ENCODE results near the gene PHF13. TPM values are rescaled to one million over a fixed set of nuclear protein-coding genes. Genes with fewer than 3 reads are reported as not detected.
"Not testable (repeated sequence)": the region's sequence is repeated elsewhere in the genome, so short reads cannot be mapped to it uniquely, and the experiment has no call there.

Gene PHF13
- total RNA-seq, 2 donors from 2014 or later: 14.8 to 23.7 TPM

GRCh38 chr1:6645018-6645417 lies 31.5 kb downstream of the PHF13 start:
- Mint-ChIP-seq H3K27ac (no peak overlapping the region), H3K4me3 (no peak overlapping the region), H3K27me3 (no peaks in the 10 kb centered on the region), H3K9me3 (no peaks in the 10 kb centered on the region), H3K4me1 (no peaks in the 10 kb centered on the region), H3K36me3 (ENCODE audit: low read depth) (peaks cover 48% of the 10 kb centered on the region)
- ATAC-seq (replicated peaks): no peak

- H3K27me3 Mint-ChIP-seq: no peaks in the 10 kb centered on the region
- peaks cover 41% of the 10 kb centered on the region for H3K36me3 Mint-ChIP-seq (ENCODE audit: low read depth)
- H3K27ac Mint-ChIP-seq: no peak overlapping the region
- no peaks in the 10 kb centered on the region for H3K4me1 Mint-ChIP-seq
- H3K9me3 Mint-ChIP-seq: no peaks in the 10 kb centered on the region
- H3K4me3 Mint-ChIP-seq: no peak overlapping the region
- ATAC-seq (replicated peaks): peak; percentile 46
Measured at GRCh38 chr1:6646499-6647148, 33.1 kb downstream of the PHF13 start.

GRCh38 chr1:6648556-6648955 lies 35.0 kb downstream of the PHF13 start:
- H3K27me3 Mint-ChIP-seq: no peaks in the 10 kb centered on the region
- no peak overlapping the region for H3K4me3 Mint-ChIP-seq
- no peak overlapping the region for H3K27ac Mint-ChIP-seq
- peaks cover 41% of the 10 kb centered on the region for H3K36me3 Mint-ChIP-seq (ENCODE audit: low read depth)
- no peaks in the 10 kb centered on the region for H3K9me3 Mint-ChIP-seq
- H3K4me1 Mint-ChIP-seq: no peaks in the 10 kb centered on the region
- no peak for ATAC-seq (replicated peaks)

DNA sequence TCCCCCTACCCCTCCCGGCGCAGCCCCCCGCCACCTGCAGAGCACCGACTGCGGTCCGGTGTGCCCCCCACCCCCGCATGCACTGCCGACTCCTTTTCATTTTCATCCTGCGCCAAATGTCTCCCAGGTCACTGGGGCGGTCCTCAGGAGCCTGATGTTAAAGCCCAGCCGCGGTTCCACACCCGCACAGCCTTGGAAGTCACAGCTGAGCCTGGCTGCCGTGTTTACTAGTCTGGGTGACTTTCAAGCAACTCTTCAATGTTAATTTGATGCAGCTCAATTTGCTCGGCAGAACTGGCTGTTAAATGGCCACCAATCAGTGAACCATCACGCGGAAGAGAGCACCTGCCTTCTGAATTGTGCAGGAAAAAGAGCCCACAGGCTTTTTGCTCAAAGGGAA lies 38.4 kb downstream of the PHF13 start:
- no peak for ATAC-seq (replicated peaks)
- Mint-ChIP-seq H3K4me3 (no peak overlapping the region), H3K36me3 (ENCODE audit: low read depth) (peaks cover 44% of the 10 kb centered on the region), H3K27ac (no peak overlapping the region), H3K27me3 (no peaks in the 10 kb centered on the region), H3K4me1 (no peaks in the 10 kb centered on the region), H3K9me3 (no peaks in the 10 kb centered on the region)

DNA sequence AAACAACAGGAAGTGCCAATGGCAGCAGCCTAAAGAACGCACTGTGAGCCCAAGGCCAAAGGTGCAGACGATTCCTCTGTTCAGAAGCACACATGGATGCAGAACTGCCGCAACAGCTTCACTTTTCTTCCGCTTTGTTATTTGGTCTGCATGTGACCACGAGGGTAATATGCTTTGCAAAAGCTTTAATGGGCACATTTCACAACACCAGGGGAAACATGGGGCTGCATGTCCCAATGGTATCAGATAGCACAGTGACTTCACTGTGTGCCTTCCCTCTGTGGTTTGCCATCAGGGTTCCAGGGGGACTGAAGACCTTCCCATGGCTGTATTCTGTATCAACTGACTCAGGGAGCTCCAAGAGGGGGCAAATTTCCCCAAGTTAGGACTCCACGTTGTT lies 39.5 kb downstream of the PHF13 start:
- no peaks in the 10 kb centered on the region for H3K4me1 Mint-ChIP-seq
- no peaks in the 10 kb centered on the region for H3K27me3 Mint-ChIP-seq
- no peak for ATAC-seq (replicated peaks)
- no peak overlapping the region for H3K4me3 Mint-ChIP-seq
- H3K27ac Mint-ChIP-seq: no peak overlapping the region
- no peaks in the 10 kb centered on the region for H3K9me3 Mint-ChIP-seq
- peaks cover 47% of the 10 kb centered on the region for H3K36me3 Mint-ChIP-seq (ENCODE audit: low read depth)

DNA sequence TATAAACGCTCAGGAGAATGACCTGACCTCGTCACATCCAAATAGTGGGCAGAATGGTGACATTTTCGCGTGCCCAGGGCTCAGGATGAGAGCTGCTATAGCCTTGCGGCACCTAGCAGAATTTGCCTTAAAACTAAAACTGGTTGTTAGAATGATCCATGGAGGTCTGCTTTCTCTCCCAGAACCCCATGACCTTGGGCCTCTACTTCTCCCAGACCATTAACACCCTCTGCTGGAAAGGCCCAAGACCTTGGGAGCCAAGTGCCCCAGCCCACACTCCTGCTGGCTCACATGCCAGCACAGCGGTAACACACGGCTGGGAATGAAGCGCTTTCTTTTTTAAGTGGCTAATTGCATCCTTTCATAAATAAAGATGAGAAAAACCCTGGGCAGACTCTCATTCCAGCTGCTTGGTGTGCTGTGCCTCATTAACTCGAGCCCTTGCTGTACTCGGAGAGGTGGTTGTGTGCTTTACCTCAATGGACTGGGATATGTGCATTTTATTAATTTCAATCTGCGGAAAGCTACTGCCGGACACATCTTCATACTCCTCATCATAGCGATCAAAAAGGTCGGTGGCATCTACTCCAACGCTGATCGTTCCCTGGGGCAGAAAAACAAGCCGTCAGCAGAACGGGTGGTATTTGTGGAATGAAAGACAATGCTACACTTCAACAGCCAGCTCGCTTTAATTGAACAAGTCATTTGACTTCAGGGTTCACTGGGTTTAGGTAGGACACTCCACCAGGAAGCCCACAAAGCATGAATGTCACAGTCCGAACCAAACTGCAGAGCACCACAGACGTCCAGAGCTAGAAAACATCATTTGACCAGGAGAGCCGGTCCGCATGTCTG lies 40.1 kb downstream of the PHF13 start:
- no peak for ATAC-seq (replicated peaks)
- Mint-ChIP-seq H3K36me3 (ENCODE audit: low read depth) (peaks cover 52% of the 10 kb centered on the region), H3K4me3 (no peak overlapping the region), H3K4me1 (no peaks in the 10 kb centered on the region), H3K27ac (no peak overlapping the region), H3K9me3 (no peaks in the 10 kb centered on the region), H3K27me3 (no peaks in the 10 kb centered on the region)

- Mint-ChIP-seq H3K4me1 (peaks cover 4% of the 10 kb centered on the region), H3K9me3 (no peaks in the 10 kb centered on the region), H3K27me3 (no peaks in the 10 kb centered on the region), H3K4me3 (no peak overlapping the region), H3K27ac (no peak overlapping the region), H3K36me3 (ENCODE audit: low read depth) (peaks cover 39% of the 10 kb centered on the region)
- no peak for ATAC-seq (replicated peaks)
Measured at GRCh38 chr1:6657138-6657537, 43.6 kb downstream of the PHF13 start.

DNA sequence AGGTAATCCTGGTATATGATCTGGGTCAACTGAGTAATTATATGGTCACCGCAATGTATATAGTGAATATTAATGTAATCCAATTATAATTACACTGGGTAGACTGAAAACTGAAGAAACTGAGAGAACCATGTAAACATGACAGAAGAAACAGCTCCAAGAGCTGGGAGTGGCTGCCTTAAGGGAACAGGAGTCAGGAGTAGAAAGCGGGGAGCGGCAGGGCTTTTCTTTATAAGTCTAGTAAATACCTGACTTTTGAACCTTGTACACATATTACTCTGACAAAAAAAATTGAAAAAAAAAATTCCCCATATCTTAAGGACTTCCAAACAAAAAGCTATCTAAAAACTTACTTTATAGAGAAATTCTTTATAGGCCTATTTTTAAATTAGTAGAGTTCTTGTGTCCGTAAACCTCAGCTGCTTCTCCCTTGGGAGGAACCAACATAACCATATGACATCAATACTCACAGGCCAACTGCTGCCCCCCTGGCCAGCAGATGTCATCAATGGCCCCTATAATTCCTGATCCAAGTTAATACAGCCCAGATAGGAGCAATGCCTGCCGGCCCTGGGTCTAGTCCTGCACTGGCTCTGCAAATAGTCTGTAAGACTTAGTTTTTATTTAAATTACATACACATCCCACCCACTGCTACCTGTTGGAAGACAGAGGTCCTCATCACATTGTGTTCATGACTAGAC lies 45.0 kb downstream of the PHF13 start:
- no peak for ATAC-seq (replicated peaks)
- H3K27ac Mint-ChIP-seq: peak overlapping the region; percentile 9

DNA sequence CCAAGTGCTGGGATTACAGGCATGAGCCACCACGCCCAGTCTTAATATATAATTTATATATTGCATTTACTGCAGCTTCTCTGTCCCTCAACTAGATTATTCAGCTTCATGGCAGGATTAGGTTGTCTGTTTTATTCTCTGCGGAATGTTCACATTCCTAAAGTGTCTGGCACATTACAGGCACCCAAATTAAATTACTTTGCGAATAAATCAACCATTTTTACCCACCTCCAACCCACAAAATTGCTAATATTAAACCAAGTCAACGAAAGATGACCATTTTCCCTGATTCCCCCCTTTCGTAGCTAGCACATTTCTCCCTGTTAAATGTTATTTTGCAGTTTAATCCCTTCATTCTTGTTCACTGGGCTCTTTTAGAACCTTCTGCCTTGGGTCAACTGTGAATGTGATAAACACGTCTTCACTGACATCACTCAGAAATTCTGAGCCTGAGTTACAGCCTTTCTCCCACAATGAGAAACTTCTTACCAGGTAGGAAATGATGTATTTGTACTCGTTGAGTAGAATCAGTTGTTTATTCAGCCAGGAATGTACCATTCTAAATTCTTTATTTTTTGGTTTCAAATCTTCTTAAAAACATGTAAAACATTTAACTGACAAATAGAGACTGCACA lies 47.0 kb downstream of the PHF13 start:
- no peak overlapping the region for H3K4me3 Mint-ChIP-seq
- peaks cover 30% of the 10 kb centered on the region for H3K36me3 Mint-ChIP-seq (ENCODE audit: low read depth)
- ATAC-seq (replicated peaks): no peak
- H3K9me3 Mint-ChIP-seq: no peaks in the 10 kb centered on the region
- no peak overlapping the region for H3K27ac Mint-ChIP-seq
- H3K27me3 Mint-ChIP-seq: no peaks in the 10 kb centered on the region
- peaks cover 4% of the 10 kb centered on the region for H3K4me1 Mint-ChIP-seq

More for the DNA sequence above, 45.0 kb downstream of the PHF13 start:
- Mint-ChIP-seq H3K4me3 (no peak overlapping the region), H3K9me3 (no peaks in the 10 kb centered on the region), H3K36me3 (ENCODE audit: low read depth) (peaks cover 33% of the 10 kb centered on the region), H3K27me3 (no peaks in the 10 kb centered on the region), H3K4me1 (peaks cover 4% of the 10 kb centered on the region)

GRCh38 chr1:6662468-6662867 lies 48.9 kb downstream of the PHF13 start:
- not testable (repeated sequence) for ATAC-seq (replicated peaks); H3K27me3 Mint-ChIP-seq; H3K27ac Mint-ChIP-seq; H3K4me1 Mint-ChIP-seq; H3K9me3 Mint-ChIP-seq; H3K4me3 Mint-ChIP-seq
- H3K36me3 Mint-ChIP-seq (ENCODE audit: low read depth): peaks cover 48% of the 10 kb centered on the region

DNA sequence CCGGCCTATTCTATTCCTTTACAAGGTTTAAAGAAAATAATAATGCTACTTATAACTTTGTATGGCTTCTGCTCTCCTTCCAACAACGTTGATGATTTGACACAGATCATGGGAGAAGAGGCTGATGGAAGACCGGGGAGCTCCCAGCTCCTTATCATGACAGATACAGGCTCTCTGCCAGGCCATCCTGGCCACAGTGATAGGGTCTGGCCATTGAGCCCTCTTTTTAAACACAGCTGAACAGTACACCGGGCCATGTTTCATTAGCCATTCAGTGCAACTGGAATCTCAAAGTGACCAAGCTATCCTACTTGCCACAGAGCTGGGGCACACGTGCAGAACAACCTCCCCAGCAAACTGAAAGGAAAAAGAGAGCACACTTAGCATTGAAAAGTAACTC lies 53.2 kb downstream of the PHF13 start:
- no peaks in the 10 kb centered on the region for H3K27me3 Mint-ChIP-seq
- H3K4me3 Mint-ChIP-seq: no peak overlapping the region
- H3K9me3 Mint-ChIP-seq: no peaks in the 10 kb centered on the region
- no peaks in the 10 kb centered on the region for H3K4me1 Mint-ChIP-seq
- ATAC-seq (replicated peaks): no peak
- no peak overlapping the region for H3K27ac Mint-ChIP-seq
- peaks cover 58% of the 10 kb centered on the region for H3K36me3 Mint-ChIP-seq (ENCODE audit: low read depth)

GRCh38 chr1:6667139-6667538 lies 53.6 kb downstream of the PHF13 start:
- no peak overlapping the region for H3K4me3 Mint-ChIP-seq
- H3K27ac Mint-ChIP-seq: no peak overlapping the region
- H3K36me3 Mint-ChIP-seq (ENCODE audit: low read depth): peaks cover 62% of the 10 kb centered on the region
- ATAC-seq (replicated peaks): no peak
- no peaks in the 10 kb centered on the region for H3K27me3 Mint-ChIP-seq
- H3K4me1 Mint-ChIP-seq: no peaks in the 10 kb centered on the region
- no peaks in the 10 kb centered on the region for H3K9me3 Mint-ChIP-seq

DNA sequence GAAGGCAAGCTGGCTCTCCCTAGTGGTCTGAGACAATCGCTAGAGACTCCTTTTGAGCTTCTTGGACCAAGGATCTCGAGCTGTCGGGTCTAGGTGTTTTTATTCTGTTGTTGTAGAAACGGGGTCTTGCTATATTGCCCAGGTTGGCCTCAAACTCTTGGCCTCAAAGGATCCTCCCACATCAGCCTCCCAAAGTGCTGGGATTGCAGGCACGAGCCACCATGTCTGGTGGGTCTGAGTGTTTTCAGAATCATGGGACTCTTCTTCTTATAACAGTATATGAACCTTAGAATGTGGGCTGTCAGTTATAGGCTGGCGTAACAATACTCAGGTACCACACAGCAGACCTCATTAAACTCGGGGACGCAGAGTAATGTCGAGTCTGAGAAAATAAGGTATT lies 55.0 kb downstream of the PHF13 start:
- no peaks in the 10 kb centered on the region for H3K4me1 Mint-ChIP-seq
- no peak for ATAC-seq (replicated peaks)
- no peaks in the 10 kb centered on the region for H3K27me3 Mint-ChIP-seq
- no peak overlapping the region for H3K4me3 Mint-ChIP-seq
- H3K9me3 Mint-ChIP-seq: no peaks in the 10 kb centered on the region
- H3K36me3 Mint-ChIP-seq (ENCODE audit: low read depth): peaks cover 67% of the 10 kb centered on the region
- no peak overlapping the region for H3K27ac Mint-ChIP-seq

DNA sequence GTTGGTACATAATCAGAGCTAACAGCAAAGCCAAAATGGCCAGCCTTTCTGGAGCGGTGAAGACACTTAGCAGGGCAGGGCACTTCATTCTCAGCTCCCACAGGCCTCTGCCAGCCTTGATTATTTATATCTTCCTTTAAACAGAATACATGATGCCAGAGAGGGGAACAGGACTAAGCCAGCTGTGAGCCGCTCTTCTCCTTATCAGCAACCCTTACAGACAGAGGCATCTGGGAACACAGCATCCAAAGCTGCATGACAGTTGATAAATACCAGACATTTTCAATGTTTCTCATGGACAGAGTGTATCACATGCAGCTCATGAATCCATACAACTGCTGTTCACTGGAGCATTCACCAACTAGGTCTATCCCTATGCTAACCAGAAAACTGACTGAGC lies 59.0 kb downstream of the PHF13 start:
- peaks cover 75% of the 10 kb centered on the region for H3K36me3 Mint-ChIP-seq (ENCODE audit: low read depth)
- H3K4me1 Mint-ChIP-seq: peaks cover 5% of the 10 kb centered on the region
- no peak for ATAC-seq (replicated peaks)
- no peak overlapping the region for H3K27ac Mint-ChIP-seq
- H3K27me3 Mint-ChIP-seq: no peaks in the 10 kb centered on the region
- H3K4me3 Mint-ChIP-seq: no peak overlapping the region
- H3K9me3 Mint-ChIP-seq: no peaks in the 10 kb centered on the region

Measured in activated T-helper 17 cell treated with anti-CD3 and anti-CD28 coated beads, Interleukin-2, amount 50 U/mL, for 72 hours (primary cell).